IPS-NIHi7 (cell line): ENCODE data around the gene ADGRV1.
"Not testable (repeated sequence)": the region's sequence is repeated elsewhere in the genome, so short reads cannot be mapped to it uniquely, and the experiment has no call there.

ENCODE experiments used
- DNase-seq: peaks from one replicate; pipeline ENCODE4 v3.0.0; 2012; ENCODE audit warnings: mixed read lengths; ENCODE audit errors: extremely low spot score

The ADGRV1 gene

GRCh38 chr5:90645024-90645610 is 86.5 kb downstream of the ADGRV1 start:
- peak; percentile 59 for DNase-seq

- DNase-seq, result no peak
Measured at GRCh38 chr5:90650767-90651166, 92.2 kb downstream of the ADGRV1 start.

GRCh38 chr5:90654215-90654614 is 95.6 kb downstream of the ADGRV1 start:
- no peak for DNase-seq

- no peak for DNase-seq
Measured at GRCh38 chr5:90655423-90655822, 96.8 kb downstream of the ADGRV1 start.

GRCh38 chr5:90657030-90657429 is 98.4 kb downstream of the ADGRV1 start:
- DNase-seq, result no peak

- no peak for DNase-seq
Measured at GRCh38 chr5:90657788-90658187, 99.2 kb downstream of the ADGRV1 start.

GRCh38 chr5:90658620-90659019 is 100.0 kb downstream of the ADGRV1 start:
- DNase-seq, result no peak

- DNase-seq, result not testable (repeated sequence)
Measured at GRCh38 chr5:90668079-90668565, 109.5 kb downstream of the ADGRV1 start.

GRCh38 chr5:90675222-90675621 is 116.6 kb downstream of the ADGRV1 start:
- DNase-seq, result no peak

GRCh38 chr5:90680921-90681563 is 122.4 kb downstream of the ADGRV1 start:
- DNase-seq, result no peak

- no peak for DNase-seq
Measured at GRCh38 chr5:90682278-90682677, 123.7 kb downstream of the ADGRV1 start.

- DNase-seq, result no peak
Measured at GRCh38 chr5:90685425-90686022, 126.9 kb downstream of the ADGRV1 start.

GRCh38 chr5:90686363-90686762 is 127.8 kb downstream of the ADGRV1 start:
- not testable (repeated sequence) for DNase-seq

GRCh38 chr5:90687458-90687857 is 128.9 kb downstream of the ADGRV1 start:
- DNase-seq, result not testable (repeated sequence)

- DNase-seq, result peak; percentile 36
Measured at GRCh38 chr5:90689064-90689463, 130.5 kb downstream of the ADGRV1 start.

- DNase-seq, result no peak
Measured at GRCh38 chr5:90690307-90690706, 131.7 kb downstream of the ADGRV1 start.

- DNase-seq, result no peak
Measured at GRCh38 chr5:90691533-90691932, 132.9 kb downstream of the ADGRV1 start.

GRCh38 chr5:90696153-90696552 is 137.6 kb downstream of the ADGRV1 start:
- DNase-seq, result no peak

GRCh38 chr5:90700299-90700698 is 141.7 kb downstream of the ADGRV1 start:
- DNase-seq, result no peak

- DNase-seq, result no peak
Measured at GRCh38 chr5:90703932-90704331, 145.3 kb downstream of the ADGRV1 start.

GRCh38 chr5:90707698-90708097 is 149.1 kb downstream of the ADGRV1 start:
- no peak for DNase-seq

- peak; percentile 72 for DNase-seq
Measured at GRCh38 chr5:90709323-90710155, 150.9 kb downstream of the ADGRV1 start.
